Colonic mucosa (tissue), 4 donors: ENCODE data around the gene RNF214. TPM values are rescaled to one million over a fixed set of nuclear protein-coding genes. Genes with fewer than 3 reads are reported as not detected.

Experiments
- DNase-seq: peaks from one replicate; pipeline ENCODE4 v3.0.0-alpha.2; 2020
- H3K27ac ChIP-seq: fragments of 200-600 bp; one replicate; pipeline ENCODE4 v1.8.0; 2021
- H3K27me3 ChIP-seq: fragments of 200-600 bp; one replicate; pipeline ENCODE4 v1.8.0; 2021
- H3K36me3 ChIP-seq: fragments of 200-600 bp; one replicate; pipeline ENCODE4 v1.8.0; 2021
- H3K4me1 ChIP-seq: fragments of 200-600 bp; one replicate; pipeline ENCODE4 v1.8.0; 2021; ENCODE audit warnings: mild to moderate bottlenecking
- H3K4me3 ChIP-seq: fragments of 200-600 bp; one replicate; pipeline ENCODE4 v1.8.0; 2021
- H3K9ac ChIP-seq, 2 donors: one replicate each; pipeline ENCODE4 v1.7.0; 2013; ENCODE audit warnings: control low read depth in 2 of 2, low read depth in 2 of 2, low read length in 2 of 2
- H3K9me3 ChIP-seq: fragments of 200-600 bp; one replicate; pipeline ENCODE4 v1.8.0; 2021
- intact Hi-C: fragments of 100-400 bp; cut with DNase I; formaldehyde crosslinking; loops from one replicate; pipeline ENCODE4 v1.14.1; 2022
- total RNA-seq, 2 donors: library from RNA; stranded (reverse); fragmentation: NEBNext Ultra II Directional in 1 of 2; extraction: Animal tissue kit (Norgen Biotek cat#: 25700) in 1 of 2; gene quantifications; one replicate each; pipeline ENCODE4 v1.2.1, GENCODE V29; 2021
- TF ChIP-seq, protein P1 (sequence below): fragments of 200-600 bp; IDR thresholded peaks from one replicate; pipeline ENCODE4 v1.8.0; 2022; ENCODE audit warnings: antibody characterized with exemption, mild to moderate bottlenecking
- donor health status: healthy.
- donor health status: DM: no; HTN: no; CAD: no.
- donor health status: DM: no; HTN: no; CAD: no.

RNF214 gene
- total RNA-seq, 2 donors from 2014 or later = 20.0 to 20.3 TPM

DNA sequence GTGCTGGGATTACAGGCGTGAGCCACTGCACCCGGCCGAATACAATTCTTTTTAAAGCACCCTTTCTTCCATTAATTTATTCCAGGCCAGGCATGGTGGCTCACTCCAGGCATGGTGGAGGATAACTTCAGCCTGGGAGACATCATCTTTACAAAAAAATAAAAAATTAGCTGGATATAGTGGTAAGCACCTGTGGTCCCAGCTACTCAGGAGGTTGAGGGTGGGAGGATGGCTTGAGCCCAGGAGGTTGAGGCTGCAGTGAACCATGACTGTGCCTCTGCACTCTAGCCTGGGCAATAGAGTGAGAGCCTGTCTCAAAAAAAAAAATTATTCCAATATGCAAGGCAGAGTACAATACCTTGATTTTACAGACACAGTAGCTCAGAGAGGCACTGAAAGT is 21.9 kb upstream of the RNF214 start:
- DNase-seq = no peak
- no peak overlapping the region for H3K27ac ChIP-seq
- TF ChIP-seq, protein P1, sequence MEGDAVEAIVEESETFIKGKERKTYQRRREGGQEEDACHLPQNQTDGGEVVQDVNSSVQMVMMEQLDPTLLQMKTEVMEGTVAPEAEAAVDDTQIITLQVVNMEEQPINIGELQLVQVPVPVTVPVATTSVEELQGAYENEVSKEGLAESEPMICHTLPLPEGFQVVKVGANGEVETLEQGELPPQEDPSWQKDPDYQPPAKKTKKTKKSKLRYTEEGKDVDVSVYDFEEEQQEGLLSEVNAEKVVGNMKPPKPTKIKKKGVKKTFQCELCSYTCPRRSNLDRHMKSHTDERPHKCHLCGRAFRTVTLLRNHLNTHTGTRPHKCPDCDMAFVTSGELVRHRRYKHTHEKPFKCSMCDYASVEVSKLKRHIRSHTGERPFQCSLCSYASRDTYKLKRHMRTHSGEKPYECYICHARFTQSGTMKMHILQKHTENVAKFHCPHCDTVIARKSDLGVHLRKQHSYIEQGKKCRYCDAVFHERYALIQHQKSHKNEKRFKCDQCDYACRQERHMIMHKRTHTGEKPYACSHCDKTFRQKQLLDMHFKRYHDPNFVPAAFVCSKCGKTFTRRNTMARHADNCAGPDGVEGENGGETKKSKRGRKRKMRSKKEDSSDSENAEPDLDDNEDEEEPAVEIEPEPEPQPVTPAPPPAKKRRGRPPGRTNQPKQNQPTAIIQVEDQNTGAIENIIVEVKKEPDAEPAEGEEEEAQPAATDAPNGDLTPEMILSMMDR = no peak
- peaks cover 7% of the 10 kb centered on the region for H3K36me3 ChIP-seq
- no peaks in the 10 kb centered on the region for H3K9me3 ChIP-seq
- no peak overlapping the region for H3K4me3 ChIP-seq
- no peak overlapping the region for H3K9ac ChIP-seq
- intact Hi-C loops = no loop called here
- no peaks in the 10 kb centered on the region for H3K27me3 ChIP-seq
- no peaks in the 10 kb centered on the region for H3K4me1 ChIP-seq

- Histone ChIP-seq H3K27ac (no peak overlapping the region), H3K27me3 (no peaks in the 10 kb centered on the region), H3K9ac (no peak overlapping the region), H3K4me1 (no peaks in the 10 kb centered on the region), H3K4me3 (no peak overlapping the region), H3K9me3 (no peaks in the 10 kb centered on the region), H3K36me3 (peaks cover 15% of the 10 kb centered on the region)
- TF ChIP-seq, protein P1 = no peak
- DNase-seq = no peak
- intact Hi-C loops = no loop called here
Measured at GRCh38 chr11:117212697-117213355, 19.6 kb upstream of the RNF214 start.

GRCh38 chr11:117214404-117215110 is 17.9 kb upstream of the RNF214 start:
- TF ChIP-seq, protein P1 = no peak
- no peak overlapping the region for H3K9ac ChIP-seq
- no peak overlapping the region for H3K27ac ChIP-seq
- H3K4me1 ChIP-seq = no peaks in the 10 kb centered on the region
- H3K36me3 ChIP-seq = peaks cover 31% of the 10 kb centered on the region
- DNase-seq = no peak
- H3K4me3 ChIP-seq = no peak overlapping the region
- no peaks in the 10 kb centered on the region for H3K27me3 ChIP-seq
- no peaks in the 10 kb centered on the region for H3K9me3 ChIP-seq
- intact Hi-C loops = no loop called here

DNA sequence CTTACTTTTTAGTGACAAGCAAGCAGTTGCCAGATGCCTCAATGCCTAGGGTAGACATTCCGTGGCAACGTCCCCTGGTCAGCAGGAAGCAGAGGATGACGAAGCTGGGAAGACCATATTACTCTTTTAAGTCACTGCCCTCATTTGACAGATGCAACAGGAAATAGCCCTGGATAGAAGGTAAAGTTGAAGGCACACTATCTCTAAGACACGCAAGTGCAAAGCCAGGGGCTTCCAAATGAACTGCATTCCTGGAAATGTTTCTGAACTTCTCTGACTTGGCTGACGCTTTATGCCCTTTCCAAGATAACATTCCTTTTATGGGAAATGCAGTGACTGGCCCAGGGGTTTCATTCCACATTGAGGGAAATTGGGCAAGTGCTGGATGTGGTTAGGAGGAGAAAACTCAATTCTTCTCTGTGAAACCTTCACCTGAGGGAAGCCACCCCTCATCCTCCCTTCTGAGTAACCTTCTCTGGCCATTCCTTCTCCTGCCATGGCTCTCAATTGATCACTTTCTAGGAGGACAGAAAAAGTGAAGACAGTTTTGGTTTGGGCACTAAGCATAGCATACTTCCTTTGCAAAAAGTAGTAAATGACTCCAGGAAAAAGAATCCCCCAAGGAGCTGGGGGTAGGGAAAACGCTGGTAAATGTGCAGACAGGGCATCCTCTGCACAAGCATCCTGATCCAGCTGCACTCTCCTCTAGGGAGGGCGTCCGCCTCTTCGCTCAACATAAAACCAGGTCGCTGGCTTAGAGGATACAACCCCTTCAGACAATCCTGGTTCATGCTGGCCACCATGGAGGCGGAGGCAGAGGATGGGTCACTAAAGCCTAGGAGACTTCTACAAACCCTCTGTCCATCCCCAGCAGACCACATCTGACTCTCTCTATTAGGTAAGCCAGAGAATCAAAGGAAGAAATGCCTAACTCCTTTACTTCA is 15.1 kb upstream of the RNF214 start:
- H3K36me3 ChIP-seq = peaks cover 37% of the 10 kb centered on the region
- TF ChIP-seq, protein P1 = no peak
- no peaks in the 10 kb centered on the region for H3K9me3 ChIP-seq
- no peak overlapping the region for H3K9ac ChIP-seq
- H3K4me3 ChIP-seq = no peak overlapping the region
- H3K4me1 ChIP-seq = peaks cover 17% of the 10 kb centered on the region
- DNase-seq = no peak
- H3K27me3 ChIP-seq = no peaks in the 10 kb centered on the region
- intact Hi-C loops = no loop called here
- peak overlapping the region; percentile 67 for H3K27ac ChIP-seq

- H3K27ac ChIP-seq = peak overlapping the region; percentile 67
- no peak for DNase-seq
- H3K4me1 ChIP-seq = peaks cover 20% of the 10 kb centered on the region
- H3K4me3 ChIP-seq = no peak overlapping the region
- no peaks in the 10 kb centered on the region for H3K9me3 ChIP-seq
- H3K9ac ChIP-seq = peak overlapping the region in 1 of 2 donors; percentile 13
- peaks cover 37% of the 10 kb centered on the region for H3K36me3 ChIP-seq
- no peaks in the 10 kb centered on the region for H3K27me3 ChIP-seq
- TF ChIP-seq, protein P1 = no peak
- intact Hi-C loops = no loop called here
Measured at GRCh38 chr11:117218133-117218915, 14.1 kb upstream of the RNF214 start.
